Kidney epithelial cell (primary cell): ENCODE measurements around the gene ATP5PO. TPM values are rescaled to one million over a fixed set of nuclear protein-coding genes. Genes with fewer than 3 reads are reported as not detected.
"Not testable (repeated sequence)": the region's sequence is repeated elsewhere in the genome, so short reads cannot be mapped to it uniquely, and the experiment has no call there.

Experiments used
- DNase-seq: peaks from one replicate; pipeline ENCODE4 v3.0.0-alpha.2; 2010; ENCODE audit warnings: low read depth
- H3K27me3 ChIP-seq: 2 replicates; pipeline ENCODE4 v1.6.0; 2011; ENCODE audit warnings: low read length; ENCODE audit not compliant: control insufficient read depth, insufficient read depth
- H3K36me3 ChIP-seq: 2 replicates; pipeline ENCODE4 v1.5.1; 2011; ENCODE audit warnings: low read length; ENCODE audit not compliant: control insufficient read depth, insufficient read depth
- H3K4me3 ChIP-seq: 2 replicates; pipeline ENCODE4 v1.5.1; 2011; ENCODE audit warnings: low read depth, mild to moderate bottlenecking, control low read depth, low read length
- total RNA-seq: library from RNA; depleted of rRNA; stranded (reverse); fragments of >200 nt; gene quantifications from 2 replicates; pipeline ENCODE4 v1.2.3, GENCODE V29; 2015
- TF ChIP-seq, protein P1 (sequence below): IDR thresholded peaks from 2 replicates; pipeline ENCODE4 v1.5.1; 2011; ENCODE audit warnings: mild to moderate bottlenecking, moderate library complexity, low read length, control low read depth, inconsistent platforms; ENCODE audit not compliant: insufficient read depth, poor library complexity, severe bottlenecking

ATP5PO gene
- total RNA-seq, 1 donor from 2014 or later = 286 TPM

- no peaks in the 10 kb centered on the region for H3K36me3 ChIP-seq
- H3K4me3 ChIP-seq = no peak overlapping the region
- no peak for DNase-seq
- TF ChIP-seq, protein P1, sequence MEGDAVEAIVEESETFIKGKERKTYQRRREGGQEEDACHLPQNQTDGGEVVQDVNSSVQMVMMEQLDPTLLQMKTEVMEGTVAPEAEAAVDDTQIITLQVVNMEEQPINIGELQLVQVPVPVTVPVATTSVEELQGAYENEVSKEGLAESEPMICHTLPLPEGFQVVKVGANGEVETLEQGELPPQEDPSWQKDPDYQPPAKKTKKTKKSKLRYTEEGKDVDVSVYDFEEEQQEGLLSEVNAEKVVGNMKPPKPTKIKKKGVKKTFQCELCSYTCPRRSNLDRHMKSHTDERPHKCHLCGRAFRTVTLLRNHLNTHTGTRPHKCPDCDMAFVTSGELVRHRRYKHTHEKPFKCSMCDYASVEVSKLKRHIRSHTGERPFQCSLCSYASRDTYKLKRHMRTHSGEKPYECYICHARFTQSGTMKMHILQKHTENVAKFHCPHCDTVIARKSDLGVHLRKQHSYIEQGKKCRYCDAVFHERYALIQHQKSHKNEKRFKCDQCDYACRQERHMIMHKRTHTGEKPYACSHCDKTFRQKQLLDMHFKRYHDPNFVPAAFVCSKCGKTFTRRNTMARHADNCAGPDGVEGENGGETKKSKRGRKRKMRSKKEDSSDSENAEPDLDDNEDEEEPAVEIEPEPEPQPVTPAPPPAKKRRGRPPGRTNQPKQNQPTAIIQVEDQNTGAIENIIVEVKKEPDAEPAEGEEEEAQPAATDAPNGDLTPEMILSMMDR = no peak
- H3K27me3 ChIP-seq = no peaks in the 10 kb centered on the region
Measured at GRCh38 chr21:33937931-33938339, 22.3 kb upstream of the ATP5PO start.

DNA sequence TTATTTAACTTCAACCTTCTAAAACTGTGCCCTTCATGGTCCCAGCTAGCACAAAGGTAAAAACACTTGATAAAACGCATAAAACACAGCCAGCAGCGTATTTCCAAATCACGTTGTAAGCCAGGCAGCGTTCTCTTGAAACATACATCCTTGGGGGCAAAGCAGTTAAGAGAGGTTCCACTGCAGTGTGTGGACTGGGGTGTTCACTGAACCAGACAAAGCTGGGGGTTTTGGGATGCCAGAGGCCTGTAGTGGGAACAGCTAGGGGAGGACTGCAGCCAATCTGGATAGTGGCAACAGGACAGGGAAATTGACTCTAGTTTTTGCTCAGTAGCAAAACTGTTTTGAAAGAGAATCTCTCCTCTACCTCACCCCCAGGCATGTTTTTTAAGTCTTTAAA lies 21.5 kb upstream of the ATP5PO start:
- H3K27me3 ChIP-seq = no peaks in the 10 kb centered on the region
- TF ChIP-seq, protein P1 = no peak
- H3K36me3 ChIP-seq = no peaks in the 10 kb centered on the region
- H3K4me3 ChIP-seq = no peak overlapping the region
- no peak for DNase-seq

- DNase-seq = no peak
- TF ChIP-seq, protein P1 = no peak
- Histone ChIP-seq H3K4me3 (no peak overlapping the region), H3K27me3 (no peaks in the 10 kb centered on the region), H3K36me3 (no peaks in the 10 kb centered on the region)
Measured at GRCh38 chr21:33936301-33937038, 20.9 kb upstream of the ATP5PO start.

- TF ChIP-seq, protein P1 = no peak
- no peaks in the 10 kb centered on the region for H3K27me3 ChIP-seq
- no peak for DNase-seq
- no peak overlapping the region for H3K4me3 ChIP-seq
- H3K36me3 ChIP-seq = no peaks in the 10 kb centered on the region
Measured at GRCh38 chr21:33932731-33933130, 17.1 kb upstream of the ATP5PO start.

DNA sequence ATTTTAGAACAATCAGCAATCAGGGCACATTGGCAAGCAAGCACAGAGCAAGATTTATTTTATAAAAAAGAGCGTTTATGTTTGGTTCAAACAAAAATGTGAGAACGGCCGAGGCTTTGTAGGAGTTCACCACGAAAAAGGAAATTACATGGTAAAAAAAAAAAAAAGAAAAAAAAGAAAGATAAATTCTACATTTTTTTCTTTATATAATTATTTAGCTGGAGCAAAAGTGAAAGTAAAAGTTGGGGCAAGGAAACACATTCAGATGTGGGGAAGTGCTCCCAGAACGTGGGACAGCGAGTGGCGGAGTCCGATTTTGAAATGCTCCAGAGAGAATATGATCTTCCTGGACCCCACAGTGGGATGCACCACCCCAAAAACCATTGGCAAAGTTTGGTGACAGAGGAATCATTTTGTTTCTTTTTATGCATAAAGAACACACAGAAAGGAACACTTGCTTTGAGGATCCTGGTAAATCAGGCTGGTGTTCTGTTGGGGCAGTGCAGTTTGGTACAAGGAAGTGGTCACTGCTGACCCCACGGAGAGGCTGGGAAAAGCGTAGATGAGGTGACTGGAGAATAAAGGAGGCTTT lies 16.3 kb upstream of the ATP5PO start:
- TF ChIP-seq, protein P1 = no peak
- no peak overlapping the region for H3K4me3 ChIP-seq
- H3K36me3 ChIP-seq = no peaks in the 10 kb centered on the region
- no peak for DNase-seq
- H3K27me3 ChIP-seq = no peaks in the 10 kb centered on the region

- not testable (repeated sequence) for DNase-seq, H3K36me3 ChIP-seq, H3K4me3 ChIP-seq, H3K27me3 ChIP-seq
Measured at GRCh38 chr21:33931052-33931798, 15.6 kb upstream of the ATP5PO start.

DNA sequence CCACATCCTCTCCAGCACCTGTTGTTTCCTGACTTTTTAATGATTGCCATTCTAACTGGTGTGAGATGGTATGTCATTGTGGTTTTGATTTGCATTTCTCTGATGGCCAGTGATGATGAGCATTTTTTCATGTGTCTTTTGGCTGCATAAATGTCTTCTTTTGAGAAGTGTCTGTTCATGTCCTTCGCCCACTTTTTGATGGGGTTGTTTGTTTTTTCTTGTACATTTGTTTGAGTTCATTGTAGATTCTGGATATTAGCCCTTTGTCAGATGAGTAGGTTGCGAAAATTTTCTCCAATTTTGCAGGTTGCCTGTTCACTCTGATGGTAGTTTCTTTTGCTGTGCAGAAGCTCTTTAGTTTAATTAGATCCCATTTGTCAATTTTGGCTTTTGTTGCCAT lies 10.6 kb upstream of the ATP5PO start:
- not testable (repeated sequence) for H3K36me3 ChIP-seq

More for the DNA sequence above, 10.6 kb upstream of the ATP5PO start:
- not testable (repeated sequence) for H3K27me3 ChIP-seq, H3K4me3 ChIP-seq, DNase-seq
